GM19351 (cell line): ENCODE measurements around the gene NF2.
"Not testable (repeated sequence)": the region's sequence is repeated elsewhere in the genome, so short reads cannot be mapped to it uniquely, and the experiment has no call there.

Experiments used
- ATAC-seq: cut with Tn5 transposase; IDR thresholded peaks from one replicate; pipeline ENCODE4 v1.9.1; 2021; ENCODE audit warnings: mild to moderate bottlenecking, moderate library complexity; ENCODE audit not compliant: unreplicated experiment

Gene NF2

GRCh38 chr22:29603358-29604075 is at the start of gene NF2:
TSS of gene NF2 (plus strand) at chr22:29603633. CDS start at chr22:29603999, 366 bp downstream.
- peak; percentile 95 for ATAC-seq

- ATAC-seq: no peak
These were observed 48.3 kb upstream of the NF2 start for GRCh38 chr22:29555065-29555644.

- no peak for ATAC-seq
These were observed 44.4 kb upstream of the NF2 start for GRCh38 chr22:29559030-29559429.

- ATAC-seq: no peak
These were observed 43.6 kb upstream of the NF2 start for GRCh38 chr22:29559853-29560252.

- no peak for ATAC-seq
These were observed 39.6 kb upstream of the NF2 start for GRCh38 chr22:29563652-29564460.

- not testable (repeated sequence) for ATAC-seq
These were observed 36.9 kb upstream of the NF2 start for GRCh38 chr22:29566513-29566912.

GRCh38 chr22:29567338-29567737 is 36.1 kb upstream of the NF2 start:
- ATAC-seq: no peak

GRCh38 chr22:29569011-29569678 is 34.3 kb upstream of the NF2 start:
- no peak for ATAC-seq

- no peak for ATAC-seq
These were observed 33.0 kb upstream of the NF2 start for GRCh38 chr22:29570456-29570855.

GRCh38 chr22:29570912-29571549 is 32.4 kb upstream of the NF2 start:
- ATAC-seq: no peak

- no peak for ATAC-seq
These were observed 28.5 kb upstream of the NF2 start for GRCh38 chr22:29574762-29575450.

- no peak for ATAC-seq
These were observed 24.8 kb upstream of the NF2 start for GRCh38 chr22:29578462-29579200.

- ATAC-seq: peak; percentile 13
These were observed 23.1 kb upstream of the NF2 start for GRCh38 chr22:29580200-29580810.

GRCh38 chr22:29581799-29582198 is 21.6 kb upstream of the NF2 start:
- no peak for ATAC-seq

- ATAC-seq: no peak
These were observed 18.5 kb upstream of the NF2 start for GRCh38 chr22:29584975-29585374.

GRCh38 chr22:29586193-29586705 is 17.2 kb upstream of the NF2 start:
- ATAC-seq: not testable (repeated sequence)

GRCh38 chr22:29587938-29588699 is 15.3 kb upstream of the NF2 start:
- ATAC-seq: no peak

GRCh38 chr22:29593923-29594322 is 9.5 kb upstream of the NF2 start:
- no peak for ATAC-seq
